Measurements from ENCODE around the gene FNTB. TPM values are rescaled to one million over a fixed set of nuclear protein-coding genes. Genes with fewer than 3 reads are reported as not detected.

FNTB gene
- total and polyA plus RNA-seq, 2 of the 8 experiments (the other 6 are each of a cell fraction or from before 2014, with no cell fraction given) = 16.0 to 20.7 TPM

- TF ChIP-seq SIN3A (conservative IDR thresholded peaks at IDR 0.05 in 1 of 2, IDR thresholded peaks at IDR 0.05 in 1 of 2; ENCODE audit: low read depth in 1 of 2, low read length in 2 of 2) (no peak), EGR1 (IDR thresholded peaks at IDR 0.05; ENCODE audit: borderline replicate concordance, low read depth, low read length) (no peak)
Measured at GRCh38 chr14:65035049-65035448, 48.4 kb downstream of the FNTB start (continued).
